Activated naive CD4-positive, alpha-beta T cell treated with anti-CD3 and anti-CD28 coated beads, Interleukin-2, amount 50 U/mL, for 72 hours (primary cell): Measurements from ENCODE around the gene IMPG2. TPM values are rescaled to one million over a fixed set of nuclear protein-coding genes. Genes with fewer than 3 reads are reported as not detected.
A peak's percentile ranks its signal among the peaks of the same experiment; 100 is the strongest.

ENCODE experiments used
- ATAC-seq, 2 donors: fragments of 150-1000 bp; cut with Tn5 transposase; 2 replicates each; pipeline ENCODE4 v1.10.0; 2021; ENCODE audit warnings: mild to moderate bottlenecking in 2 of 2, moderate library complexity in 2 of 2
- DNase-seq, 2 donors: peaks; one replicate each; pipeline ENCODE4 v3.0.0; 2021 to 2022; ENCODE audit warnings: low spot score in 2 of 2
- H3K27ac Mint-ChIP-seq, 2 donors: one replicate each; pipeline ENCODE4 v1.8.0; 2022; ENCODE audit warnings: mild to moderate bottlenecking in 2 of 2, mixed read lengths in 2 of 2
- H3K36me3 Mint-ChIP-seq, 2 donors: one replicate each; pipeline ENCODE4 v1.8.0; 2022; ENCODE audit warnings: mixed read lengths in 2 of 2
- H3K9me3 Mint-ChIP-seq, 2 donors: one replicate each; pipeline ENCODE4 v1.8.0; 2022; ENCODE audit warnings: mixed read lengths in 2 of 2
- total RNA-seq, 2 donors: library from RNA; stranded (reverse); gene quantifications; one replicate each; pipeline ENCODE4 v1.2.3, GENCODE V29; 2022

IMPG2 gene
- total RNA-seq, 2 donors from 2014 or later: 0.09 to 0.45 TPM

- peak overlapping the region; percentile 0 for H3K27ac Mint-ChIP-seq
- peaks cover 5 to 19% of the 10 kb centered on the region in 2 donors for H3K9me3 Mint-ChIP-seq
- peaks cover 0 to 8% of the 10 kb centered on the region in 2 donors for H3K36me3 Mint-ChIP-seq
- peak in 1 of 2 donors; percentile 6 for DNase-seq
- ATAC-seq: peak; percentile 83 to 85
These were observed 100.4 kb downstream of the IMPG2 start for GRCh38 chr3:101219842-101220560.

GRCh38 chr3:101217472-101218245 is 102.7 kb downstream of the IMPG2 start:
- ATAC-seq (peak in 1 of 2 donors; percentile 62), DNase-seq (no peak)
- peaks cover 0 to 22% of the 10 kb centered on the region in 2 donors for H3K36me3 Mint-ChIP-seq
- H3K27ac Mint-ChIP-seq: no peak overlapping the region
- peaks cover 5 to 26% of the 10 kb centered on the region in 2 donors for H3K9me3 Mint-ChIP-seq

GRCh38 chr3:101216710-101217465 is 103.5 kb downstream of the IMPG2 start:
- no peak overlapping the region for H3K27ac Mint-ChIP-seq
- H3K36me3 Mint-ChIP-seq: peaks cover 0 to 22% of the 10 kb centered on the region in 2 donors
- DNase-seq: no peak
- ATAC-seq: peak; percentile 25 to 61
- peaks cover 5 to 22% of the 10 kb centered on the region in 2 donors for H3K9me3 Mint-ChIP-seq

GRCh38 chr3:101212730-101213129 is 107.6 kb downstream of the IMPG2 start:
- Mint-ChIP-seq H3K36me3 (peaks cover 0 to 14% of the 10 kb centered on the region in 2 donors), H3K9me3 (peaks cover 0 to 6% of the 10 kb centered on the region in 2 donors), H3K27ac (no peak overlapping the region)
- no peak for ATAC-seq
- DNase-seq: no peak

GRCh38 chr3:101204246-101204645 is 116.1 kb downstream of the IMPG2 start:
- no peak for DNase-seq
- Mint-ChIP-seq H3K27ac (no peak overlapping the region), H3K9me3 (no peaks in the 10 kb centered on the region), H3K36me3 (no peaks in the 10 kb centered on the region)
- no peak for ATAC-seq

- Mint-ChIP-seq H3K27ac (no peak overlapping the region), H3K36me3 (no peaks in the 10 kb centered on the region), H3K9me3 (no peaks in the 10 kb centered on the region)
- no peak for DNase-seq
- ATAC-seq: no peak
These were observed 117.0 kb downstream of the IMPG2 start for GRCh38 chr3:101203411-101203810.

- Mint-ChIP-seq H3K27ac (no peak overlapping the region), H3K36me3 (no peaks in the 10 kb centered on the region), H3K9me3 (no peaks in the 10 kb centered on the region)
- DNase-seq (no peak), ATAC-seq (no peak)
These were observed 117.7 kb downstream of the IMPG2 start for GRCh38 chr3:101202640-101203039.

GRCh38 chr3:101200461-101200860 is 119.9 kb downstream of the IMPG2 start:
- DNase-seq (no peak), ATAC-seq (no peak)
- Mint-ChIP-seq H3K36me3 (no peaks in the 10 kb centered on the region), H3K27ac (no peak overlapping the region), H3K9me3 (no peaks in the 10 kb centered on the region)

GRCh38 chr3:101195951-101196713 is 124.2 kb downstream of the IMPG2 start:
- no peak for DNase-seq
- no peaks in the 10 kb centered on the region for H3K36me3 Mint-ChIP-seq
- no peak overlapping the region for H3K27ac Mint-ChIP-seq
- ATAC-seq: no peak
- H3K9me3 Mint-ChIP-seq: no peaks in the 10 kb centered on the region

GRCh38 chr3:101194392-101194791 is 126.0 kb downstream of the IMPG2 start:
- Mint-ChIP-seq H3K36me3 (no peaks in the 10 kb centered on the region), H3K9me3 (no peaks in the 10 kb centered on the region), H3K27ac (no peak overlapping the region)
- DNase-seq: no peak
- no peak for ATAC-seq

- DNase-seq: no peak
- H3K27ac Mint-ChIP-seq: no peak overlapping the region
- no peak for ATAC-seq
- no peaks in the 10 kb centered on the region for H3K36me3 Mint-ChIP-seq
- no peaks in the 10 kb centered on the region for H3K9me3 Mint-ChIP-seq
These were observed 126.4 kb downstream of the IMPG2 start for GRCh38 chr3:101193957-101194356.

- Mint-ChIP-seq H3K9me3 (no peaks in the 10 kb centered on the region), H3K27ac (no peak overlapping the region), H3K36me3 (no peaks in the 10 kb centered on the region)
- ATAC-seq (no peak), DNase-seq (no peak)
These were observed 130.6 kb downstream of the IMPG2 start for GRCh38 chr3:101189796-101190195.

- Mint-ChIP-seq H3K9me3 (no peaks in the 10 kb centered on the region), H3K27ac (no peak overlapping the region), H3K36me3 (no peaks in the 10 kb centered on the region)
- DNase-seq (no peak), ATAC-seq (no peak)
These were observed 131.2 kb downstream of the IMPG2 start for GRCh38 chr3:101189176-101189575.

- Mint-ChIP-seq H3K36me3 (no peaks in the 10 kb centered on the region), H3K9me3 (no peaks in the 10 kb centered on the region), H3K27ac (no peak overlapping the region)
- DNase-seq (no peak), ATAC-seq (no peak)
These were observed 135.0 kb downstream of the IMPG2 start for GRCh38 chr3:101185341-101185740.

GRCh38 chr3:101184111-101184510 is 136.3 kb downstream of the IMPG2 start:
- H3K36me3 Mint-ChIP-seq: no peaks in the 10 kb centered on the region
- H3K9me3 Mint-ChIP-seq: no peaks in the 10 kb centered on the region
- DNase-seq (no peak), ATAC-seq (no peak)
- no peak overlapping the region for H3K27ac Mint-ChIP-seq

- no peak overlapping the region for H3K27ac Mint-ChIP-seq
- no peaks in the 10 kb centered on the region for H3K9me3 Mint-ChIP-seq
- DNase-seq: no peak
- ATAC-seq: no peak
- H3K36me3 Mint-ChIP-seq: no peaks in the 10 kb centered on the region
These were observed 137.2 kb downstream of the IMPG2 start for GRCh38 chr3:101183151-101183550.
